ENCODE results near the gene ARHGAP32. TPM values are rescaled to one million over a fixed set of nuclear protein-coding genes. Genes with fewer than 3 reads are reported as not detected.

The ARHGAP32 gene
- total RNA-seq, 4 donors from 2014 or later = 41.3 to 108 (median 101) TPM

GRCh38 chr11:128965485-128965884 is 226.6 kb downstream of the ARHGAP32 start:
- Histone ChIP-seq H3K4me1 (no peaks in the 10 kb centered on the region), H3K9me3 (no peaks in the 10 kb centered on the region), H3K27me3 (no peaks in the 10 kb centered on the region), H3K4me3 (no peak overlapping the region), H3K36me3 (peaks cover 0 to 37% (median 0%) of the 10 kb centered on the region in 3 donors), H3K27ac (no peak overlapping the region)
- TF ChIP-seq, protein P1, sequence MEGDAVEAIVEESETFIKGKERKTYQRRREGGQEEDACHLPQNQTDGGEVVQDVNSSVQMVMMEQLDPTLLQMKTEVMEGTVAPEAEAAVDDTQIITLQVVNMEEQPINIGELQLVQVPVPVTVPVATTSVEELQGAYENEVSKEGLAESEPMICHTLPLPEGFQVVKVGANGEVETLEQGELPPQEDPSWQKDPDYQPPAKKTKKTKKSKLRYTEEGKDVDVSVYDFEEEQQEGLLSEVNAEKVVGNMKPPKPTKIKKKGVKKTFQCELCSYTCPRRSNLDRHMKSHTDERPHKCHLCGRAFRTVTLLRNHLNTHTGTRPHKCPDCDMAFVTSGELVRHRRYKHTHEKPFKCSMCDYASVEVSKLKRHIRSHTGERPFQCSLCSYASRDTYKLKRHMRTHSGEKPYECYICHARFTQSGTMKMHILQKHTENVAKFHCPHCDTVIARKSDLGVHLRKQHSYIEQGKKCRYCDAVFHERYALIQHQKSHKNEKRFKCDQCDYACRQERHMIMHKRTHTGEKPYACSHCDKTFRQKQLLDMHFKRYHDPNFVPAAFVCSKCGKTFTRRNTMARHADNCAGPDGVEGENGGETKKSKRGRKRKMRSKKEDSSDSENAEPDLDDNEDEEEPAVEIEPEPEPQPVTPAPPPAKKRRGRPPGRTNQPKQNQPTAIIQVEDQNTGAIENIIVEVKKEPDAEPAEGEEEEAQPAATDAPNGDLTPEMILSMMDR (IDR thresholded peaks at IDR 0.05) = no peak
- no peak for TF ChIP-seq POLR2A (IDR thresholded peaks at IDR 0.05)
- DNase-seq = no peak

GRCh38 chr11:128964463-128964930 is 227.6 kb downstream of the ARHGAP32 start:
- no peaks in the 10 kb centered on the region for H3K4me1 ChIP-seq
- TF ChIP-seq POLR2A (IDR thresholded peaks at IDR 0.05) = no peak
- TF ChIP-seq, protein P1 (IDR thresholded peaks at IDR 0.05) = no peak

DNA sequence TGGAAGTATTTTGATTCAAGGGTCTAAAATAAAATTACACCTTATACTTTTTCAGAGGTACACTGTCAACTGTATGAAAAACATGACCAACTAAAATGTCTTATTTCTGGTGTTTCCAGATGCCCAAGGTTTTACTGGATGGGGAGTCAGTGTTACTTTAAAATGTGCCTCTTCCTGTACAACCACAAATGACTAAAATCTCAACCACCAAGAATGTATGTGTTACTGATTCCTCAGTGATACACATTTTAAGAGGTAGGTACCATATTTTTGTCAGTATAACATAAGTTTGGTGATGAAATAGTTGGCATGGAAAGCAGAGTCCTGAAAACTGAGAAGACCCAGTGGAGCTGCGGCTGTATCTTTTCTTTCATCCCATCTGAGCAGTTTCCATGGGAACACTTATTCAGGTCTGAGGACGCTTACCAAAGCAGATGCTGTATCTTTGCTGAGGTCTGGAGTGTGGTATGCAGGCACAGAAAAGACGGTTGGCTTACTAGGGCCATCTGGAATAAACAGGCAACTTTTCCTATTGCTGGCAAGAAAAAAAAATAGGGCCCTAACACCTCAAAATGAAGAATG is 228.3 kb downstream of the ARHGAP32 start:
- Histone ChIP-seq H3K27me3 (no peaks in the 10 kb centered on the region), H3K27ac (no peak overlapping the region), H3K4me1 (no peaks in the 10 kb centered on the region), H3K4me3 (no peak overlapping the region), H3K36me3 (peaks cover 0 to 21% (median 0%) of the 10 kb centered on the region in 3 donors), H3K9me3 (no peaks in the 10 kb centered on the region)
- TF ChIP-seq POLR2A (IDR thresholded peaks at IDR 0.05) = no peak
- TF ChIP-seq, protein P1 (IDR thresholded peaks at IDR 0.05) = no peak
- DNase-seq = no peak

More at GRCh38 chr11:128964463-128964930, 227.6 kb downstream of the ARHGAP32 start:
- Histone ChIP-seq H3K9me3 (no peaks in the 10 kb centered on the region), H3K27ac (no peak overlapping the region), H3K27me3 (no peaks in the 10 kb centered on the region), H3K36me3 (peaks cover 0 to 27% (median 0%) of the 10 kb centered on the region in 3 donors), H3K4me3 (no peak overlapping the region)
- DNase-seq = no peak

- no peak for DNase-seq
- TF ChIP-seq, protein P1 (IDR thresholded peaks at IDR 0.05) = no peak
- TF ChIP-seq POLR2A (IDR thresholded peaks at IDR 0.05) = no peak
- H3K4me1 ChIP-seq = no peaks in the 10 kb centered on the region
- peaks cover 0 to 13% (median 0%) of the 10 kb centered on the region in 3 donors for H3K36me3 ChIP-seq
- H3K4me3 ChIP-seq = no peak overlapping the region
- no peaks in the 10 kb centered on the region for H3K9me3 ChIP-seq
- no peaks in the 10 kb centered on the region for H3K27me3 ChIP-seq
- H3K27ac ChIP-seq = no peak overlapping the region
Measured at GRCh38 chr11:128962896-128963295, 229.2 kb downstream of the ARHGAP32 start.

- no peak for DNase-seq
- H3K36me3 ChIP-seq = peaks cover 0 to 13% (median 0%) of the 10 kb centered on the region in 3 donors
- no peak overlapping the region for H3K27ac ChIP-seq
- H3K9me3 ChIP-seq = no peaks in the 10 kb centered on the region
- no peaks in the 10 kb centered on the region for H3K4me1 ChIP-seq
- no peak overlapping the region for H3K4me3 ChIP-seq
- no peaks in the 10 kb centered on the region for H3K27me3 ChIP-seq
- TF ChIP-seq, protein P1 (IDR thresholded peaks at IDR 0.05) = no peak
- no peak for TF ChIP-seq POLR2A (IDR thresholded peaks at IDR 0.05)
Measured at GRCh38 chr11:128961645-128962044, 230.5 kb downstream of the ARHGAP32 start.
